Anterior cingulate cortex (tissue), 58 donors: ENCODE measurements around the gene PPP1R36.
"Not testable (repeated sequence)": the region's sequence is repeated elsewhere in the genome, so short reads cannot be mapped to it uniquely, and the experiment has no call there.

Source experiments
- DNase-seq, 58 donors: peaks; one replicate each; lab custom pipeline; 2025; lab: John Stamatoyannopoulos, UW

PPP1R36 gene

DNA sequence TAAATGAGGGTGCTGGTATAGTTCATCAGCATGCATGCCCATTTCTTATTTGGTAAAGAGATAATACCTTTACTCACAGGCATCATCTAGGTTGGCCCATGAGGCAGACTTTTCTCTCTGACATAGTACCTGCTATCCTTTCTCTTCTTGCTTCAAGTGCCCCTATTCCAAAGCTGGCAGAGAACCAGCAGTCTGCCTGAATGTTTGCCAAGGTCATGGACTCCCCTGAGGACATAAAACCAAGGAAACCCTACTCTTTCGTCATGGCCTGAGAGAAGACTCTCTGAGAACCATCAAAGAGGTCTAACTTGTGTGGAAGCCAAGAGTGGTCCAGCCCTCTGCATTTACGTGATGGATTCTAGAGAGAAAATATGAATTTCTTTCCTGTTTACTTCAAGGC lies 11.9 kb downstream of the PPP1R36 start:
- DNase-seq, result no peak

DNA sequence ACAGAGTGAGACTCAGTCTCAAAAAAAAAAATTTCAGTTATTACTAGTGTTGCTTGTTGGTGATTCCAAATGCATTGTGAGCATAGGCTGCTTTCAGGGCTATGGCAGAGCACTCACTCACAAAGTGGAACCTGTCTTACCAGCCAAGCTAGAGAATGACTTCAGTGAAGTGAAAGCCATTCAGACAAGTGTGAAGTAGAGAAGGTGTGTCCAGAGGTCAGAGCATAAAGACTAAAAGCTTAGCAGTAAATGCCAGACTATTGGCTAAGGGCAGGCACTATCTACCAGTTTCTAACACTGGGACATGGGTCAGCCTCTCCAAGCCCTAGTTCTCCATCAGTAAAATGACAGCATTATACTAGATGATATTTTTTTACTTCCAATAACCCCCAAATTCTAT lies 12.7 kb downstream of the PPP1R36 start:
- DNase-seq, result no peak

GRCh38 chr14:64563696-64564095 lies 13.9 kb downstream of the PPP1R36 start:
- DNase-seq, result peak in 5 of 58 donors; percentile 12 to 70 (median 26)

GRCh38 chr14:64566651-64567122 lies 16.9 kb downstream of the PPP1R36 start:
- peak in 12 of 58 donors; percentile 6 to 45 (median 34) for DNase-seq

GRCh38 chr14:64569138-64569631 lies 19.4 kb downstream of the PPP1R36 start:
- peak in 42 of 58 donors; percentile 8 to 81 (median 36) for DNase-seq

- DNase-seq, result not testable (repeated sequence)
Observed at GRCh38 chr14:64569646-64570045, 19.9 kb downstream of the PPP1R36 start.

GRCh38 chr14:64572386-64573104 lies 22.8 kb downstream of the PPP1R36 start:
- peak in 25 of 58 donors; percentile 4 to 70 (median 23) for DNase-seq

- DNase-seq, result peak in 27 of 58 donors; percentile 8 to 90 (median 27)
Observed at GRCh38 chr14:64573109-64573508, 23.3 kb downstream of the PPP1R36 start.

GRCh38 chr14:64574371-64575107 lies 24.8 kb downstream of the PPP1R36 start:
- DNase-seq, result no peak

- DNase-seq, result no peak
Observed at GRCh38 chr14:64577211-64577610, 27.4 kb downstream of the PPP1R36 start.

GRCh38 chr14:64580467-64580866 lies 30.7 kb downstream of the PPP1R36 start:
- no peak for DNase-seq

DNA sequence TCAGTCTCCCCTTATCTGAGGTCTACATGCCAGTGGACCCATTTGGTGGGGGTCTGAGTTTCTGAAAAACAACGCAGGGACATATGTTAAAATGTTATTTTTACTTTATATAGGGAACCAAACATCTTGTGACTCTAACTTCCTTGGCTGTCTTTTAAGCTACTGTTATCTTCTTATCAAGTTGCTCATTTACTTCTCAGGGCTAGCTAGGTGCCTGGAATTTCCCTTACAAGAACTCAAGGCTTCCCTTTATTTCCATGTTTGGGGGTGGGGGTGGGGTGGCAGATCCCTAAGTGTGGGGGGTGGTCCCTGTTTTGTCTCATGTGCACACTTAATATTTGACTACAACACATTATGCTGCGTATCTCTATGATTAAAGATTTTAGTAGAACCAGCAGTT lies 31.6 kb downstream of the PPP1R36 start:
- no peak for DNase-seq

DNA sequence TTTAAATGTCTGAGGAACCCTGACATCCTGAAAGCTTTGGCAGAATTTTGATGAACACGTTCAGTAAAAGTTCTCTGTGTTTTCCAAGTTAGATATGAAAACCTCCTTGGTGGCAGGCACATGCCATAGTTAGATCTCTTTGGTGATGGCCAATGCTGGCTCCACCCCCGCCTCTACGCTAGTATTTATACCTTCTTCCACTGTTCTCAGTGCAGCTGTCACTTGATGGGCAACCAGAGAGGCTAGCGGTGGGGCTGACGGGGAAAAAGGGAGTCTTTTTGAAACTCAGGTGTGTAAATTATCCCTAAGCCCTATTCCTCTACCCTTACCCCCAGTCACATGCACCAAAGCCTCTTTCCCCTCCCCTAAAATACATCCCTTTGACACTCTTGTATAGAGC lies 32.1 kb downstream of the PPP1R36 start:
- DNase-seq, result no peak

- DNase-seq, result peak in 4 of 58 donors; percentile 3 to 12 (median 6)
Observed at GRCh38 chr14:64584190-64584589, 34.4 kb downstream of the PPP1R36 start.

GRCh38 chr14:64591809-64592208 lies 42.0 kb downstream of the PPP1R36 start:
- no peak for DNase-seq

GRCh38 chr14:64594438-64594837 lies 44.7 kb downstream of the PPP1R36 start:
- DNase-seq, result no peak

GRCh38 chr14:64598404-64598803 lies 48.6 kb downstream of the PPP1R36 start:
- DNase-seq, result no peak

DNA sequence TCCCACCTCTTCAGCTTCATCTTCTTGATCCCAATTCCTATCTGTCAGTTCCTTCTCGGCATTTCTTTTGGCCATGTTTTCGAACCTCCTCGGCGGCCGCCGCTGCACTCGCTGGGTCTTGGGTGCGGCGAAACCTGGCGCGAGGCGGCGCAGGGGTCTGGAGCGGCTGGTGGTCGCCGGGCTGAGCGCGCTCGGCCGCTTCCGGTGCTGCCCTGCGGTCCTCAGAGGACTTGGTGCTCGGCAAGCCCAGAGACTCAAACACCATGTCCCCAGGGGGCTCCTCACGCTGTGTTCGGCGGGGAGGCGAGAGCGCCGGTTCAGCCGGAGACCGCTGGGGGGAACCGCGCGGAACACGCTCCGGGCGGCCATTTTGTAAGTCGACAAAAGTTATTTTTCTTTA lies 51.8 kb downstream of the PPP1R36 start:
- DNase-seq, result no peak

- no peak for DNase-seq
Observed at GRCh38 chr14:64602826-64603225, 53.1 kb downstream of the PPP1R36 start.

GRCh38 chr14:64604001-64604400 lies 54.2 kb downstream of the PPP1R36 start:
- no peak for DNase-seq

DNA sequence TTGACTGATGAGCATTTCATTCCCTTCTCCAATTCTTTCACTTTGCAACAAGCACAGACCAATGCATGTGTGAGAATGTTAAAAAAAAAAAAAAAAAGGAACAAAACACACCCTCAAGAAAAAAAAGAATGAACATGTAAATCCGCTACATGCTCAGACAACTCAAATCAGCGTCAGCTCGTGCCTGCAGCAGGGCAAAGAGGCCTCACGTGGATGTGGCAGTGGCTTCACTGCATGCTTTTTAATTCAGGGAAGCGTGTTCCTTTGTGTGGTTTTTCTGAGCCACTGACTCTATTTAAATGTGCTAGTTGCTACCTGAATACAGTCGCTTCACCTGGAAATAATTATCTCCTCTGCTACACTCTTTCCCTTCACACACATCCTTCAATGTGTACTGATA lies 55.1 kb downstream of the PPP1R36 start:
- DNase-seq, result no peak
